IMR-90 (cell line): ENCODE data around the gene TTC24. TPM values are rescaled to one million over a fixed set of nuclear protein-coding genes. Genes with fewer than 3 reads are reported as not detected.

Source experiments
- ATAC-seq: fragments of 200-7000 bp; cut with Tn5 transposase; 2 replicates; pipeline ENCODE4 v1.9.1; 2020; ENCODE audit warnings: low read depth, mild to moderate bottlenecking, moderate library complexity
- BruUV-seq: library from RNA; stranded (reverse); fragments of 400-500 nt; replicated peaks from 2 replicates; lab custom pipeline; 2021; lab: Mats Ljungman, UMichigan
- CTCF ChIA-PET: fragments of 300-600 bp; formaldehyde crosslinking; extraction: SDS; loops from one replicate; lab custom pipeline; 2021; ENCODE audit warnings: antibody characterized with exemption; lab: Yijun Ruan, JAX
- POLR2A ChIA-PET: fragments of 300-600 bp; sonication (Branson Sonifier 250); formaldehyde crosslinking; loops from one replicate; lab custom pipeline; 2022; ENCODE audit warnings: antibody characterized with exemption; ENCODE audit not compliant: unreplicated experiment; lab: Charles Lee
- DNase-seq: peaks from one replicate; pipeline ENCODE4 v3.0.0; 2013
- H2AFZ ChIP-seq: replicated peaks from 2 replicates; pipeline ENCODE3; 2013; ENCODE audit warnings: low read length, mild to moderate bottlenecking; ENCODE audit not compliant: poor library complexity
- H2AK5ac ChIP-seq: 2 replicates; pipeline ENCODE4 v1.6.1; 2013; ENCODE audit warnings: low read depth, low read length, inconsistent platforms
- H2AK9ac ChIP-seq: replicated peaks from 2 replicates; pipeline ENCODE3; 2013; ENCODE audit warnings: mild to moderate bottlenecking, low read depth, low read length, moderate library complexity; ENCODE audit not compliant: poor library complexity
- H2BK120ac ChIP-seq: 2 replicates; pipeline ENCODE4 v1.6.1; 2013; ENCODE audit warnings: low read depth, low read length, inconsistent platforms
- H2BK15ac ChIP-seq: 3 replicates; pipeline ENCODE4 v1.6.1; 2013; ENCODE audit warnings: low read depth, low read length, inconsistent platforms
- H2BK20ac ChIP-seq: 2 replicates; pipeline ENCODE4 v1.6.1; 2013; ENCODE audit warnings: low read depth, mild to moderate bottlenecking, inconsistent platforms, low read length, moderate library complexity
- H2BK5ac ChIP-seq: 2 replicates; pipeline ENCODE4 v1.6.1; 2013; ENCODE audit warnings: mild to moderate bottlenecking, low read depth, low read length, inconsistent platforms; ENCODE audit not compliant: poor library complexity, severe bottlenecking
- H3K14ac ChIP-seq: replicated peaks from 2 replicates; pipeline ENCODE4 v1.6.1; 2013; ENCODE audit warnings: low read depth, low read length, inconsistent platforms
- H3K18ac ChIP-seq: 2 replicates; pipeline ENCODE4 v1.6.1; 2013; ENCODE audit warnings: low read depth, low read length, control low read depth
- H3K23ac ChIP-seq: 2 replicates; pipeline ENCODE4 v1.6.1; 2013; ENCODE audit warnings: low read depth, low read length, inconsistent platforms
- H3K27ac ChIP-seq: 2 replicates; pipeline ENCODE4 v1.5.1; 2013; ENCODE audit warnings: mild to moderate bottlenecking, control low read depth, low read length; ENCODE audit not compliant: insufficient read depth
- H3K27me3 ChIP-seq: 2 replicates; pipeline ENCODE4 v1.6.1; 2013; ENCODE audit warnings: low read length; ENCODE audit not compliant: control insufficient read depth, insufficient read depth
- H3K36me3 ChIP-seq: 2 replicates; pipeline ENCODE4 v1.6.1; 2013; ENCODE audit warnings: low read length, mixed read lengths; ENCODE audit not compliant: control insufficient read depth, insufficient read depth
- H3K4ac ChIP-seq: 2 replicates; pipeline ENCODE4 v1.6.1; 2013; ENCODE audit warnings: low read depth, low read length, inconsistent platforms
- H3K4me1 ChIP-seq: 2 replicates; pipeline ENCODE4 v1.6.1; 2013; ENCODE audit warnings: low read length, mixed read lengths; ENCODE audit not compliant: control insufficient read depth, insufficient read depth
- H3K4me2 ChIP-seq: 2 replicates; pipeline ENCODE4 v1.6.1; 2013; ENCODE audit warnings: low read depth, mild to moderate bottlenecking, control low read depth, low read length, moderate library complexity
- H3K4me3 ChIP-seq: 2 replicates; pipeline ENCODE4 v1.5.1; 2013; ENCODE audit warnings: low read depth, mild to moderate bottlenecking, control low read depth, low read length, moderate library complexity; ENCODE audit not compliant: insufficient read depth
- H3K56ac ChIP-seq: 2 replicates; pipeline ENCODE4 v1.6.1; 2013; ENCODE audit warnings: low read length, inconsistent platforms; ENCODE audit not compliant: insufficient read depth; ENCODE audit errors: extremely low read depth
- H3K79me1 ChIP-seq, 2 experiments: 2 replicates each; pipeline ENCODE4 v1.6.1; 2013; ENCODE audit warnings: low read length in 2 of 2, inconsistent platforms in 1 of 2, low read depth in 1 of 2
- H3K9ac ChIP-seq: 2 replicates; pipeline ENCODE4 v1.6.1; 2013; ENCODE audit warnings: low read depth, low read length, control low read depth
- H3K9me1 ChIP-seq: 2 replicates; pipeline ENCODE4 v1.6.1; 2013; ENCODE audit warnings: low read length, inconsistent platforms; ENCODE audit not compliant: insufficient read depth
- H3K9me3 ChIP-seq: 2 replicates; pipeline ENCODE4 v1.6.1; 2013; ENCODE audit warnings: low read length; ENCODE audit not compliant: control insufficient read depth, insufficient read depth
- H4K20me1 ChIP-seq: 2 replicates; pipeline ENCODE4 v1.6.1; 2013; ENCODE audit warnings: low read length, inconsistent platforms; ENCODE audit not compliant: insufficient read depth
- H4K5ac ChIP-seq: 2 replicates; pipeline ENCODE4 v1.6.1; 2013; ENCODE audit warnings: mild to moderate bottlenecking, low read depth, low read length, control low read depth
- H4K8ac ChIP-seq, 2 experiments: 2 replicates each; pipeline ENCODE4 v1.6.1; 2013; ENCODE audit warnings: low read depth in 2 of 2, low read length in 2 of 2, control low read depth in 1 of 2, inconsistent platforms in 1 of 2
- H4K91ac ChIP-seq: 2 replicates; pipeline ENCODE4 v1.6.1; 2013; ENCODE audit warnings: low read depth, low read length, inconsistent platforms; ENCODE audit not compliant: insufficient read depth
- FOS ChIP-seq: fragments of 150-350 bp; IDR thresholded peaks from 2 replicates; pipeline ENCODE4 v1.6.1; 2016; ENCODE audit warnings: low read depth, low read length
- POLR2A ChIP-seq: IDR thresholded peaks from 2 replicates; pipeline ENCODE4 v1.6.1; 2012; ENCODE audit warnings: mild to moderate bottlenecking, low read depth, low read length
- RCOR1 ChIP-seq: IDR thresholded peaks from 2 replicates; pipeline ENCODE4 v1.6.1; 2012; ENCODE audit warnings: mild to moderate bottlenecking, low read length, improper control_type of control experiment; ENCODE audit not compliant: insufficient replicate concordance
- WGBS, 2 experiments: methylation state at CpG; one replicate each; pipeline versions ENCODE4 v1.1.5 to v1.1.7; 2013; ENCODE audit warnings: missing lambda C conversion rate in 2 of 2; ENCODE audit not compliant: insufficient read length in 1 of 2; ENCODE audit errors: extremely low coverage in 2 of 2; 5-methylcytosine and 5-hydroxymethylcytosine counted together
- dilution Hi-C: fragments of 300-500 bp; cut with HindIII; formaldehyde crosslinking; loops from one replicate; pipeline ENCODE4 v1.14.3; 2018; ENCODE audit warnings: low sequenced_read_pairs; ENCODE audit not compliant: unreplicated experiment
- in situ Hi-C: fragments of 300-500 bp; cut with MboI; formaldehyde crosslinking; loops from 3 replicates; pipeline ENCODE4 v1.14.3; 2019; ENCODE audit warnings: low sequenced_read_pairs, inconsistent platforms, mixed read lengths
- intact Hi-C: fragments of 100-400 bp; cut with micrococcal nuclease; formaldehyde crosslinking; loops from 2 replicates; pipeline ENCODE4 v1.10.0; 2022
- polyA plus RNA-seq, 3 experiments: library from polyadenylated mRNA; depleted of rRNA; stranded (reverse); fragments of >200 nt; gene quantifications; 2 replicates each; pipeline ENCODE4 v1.2.3, GENCODE V29; 2012; ENCODE audit warnings: low replicate concordance in 1 of 3
- total RNA-seq: library from RNA; depleted of rRNA; stranded (reverse); fragments of >200 nt; gene quantifications from 2 replicates; pipeline ENCODE4 v1.2.3, GENCODE V29; 2012

The TTC24 gene
- total and polyA plus RNA-seq, 2 of the 4 experiments (the other 2 are of a cell fraction), result not detected

DNA sequence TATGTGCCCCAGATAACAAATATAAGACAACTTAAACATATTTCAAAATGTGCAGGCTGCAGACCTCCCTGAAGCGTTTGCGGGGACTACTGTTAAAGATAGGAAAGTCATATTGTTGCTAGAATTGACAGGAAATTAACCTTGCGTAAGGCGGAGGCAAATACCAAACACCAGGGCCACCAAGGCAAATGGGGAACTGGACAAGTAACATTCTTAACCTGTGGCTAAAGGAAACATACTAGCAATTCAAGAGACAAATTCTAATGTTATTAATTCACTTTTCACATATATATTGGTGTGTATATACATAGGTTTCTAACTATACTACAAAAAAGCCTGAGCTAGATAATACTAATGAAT is 46.5 kb downstream of the TTC24 start:
- Histone ChIP-seq H3K4me3 (no peak overlapping the region), H2BK15ac (no peak overlapping the region), H3K56ac (no peak overlapping the region), H3K4me2 (no peak overlapping the region), H4K8ac (no peak overlapping the region), H4K20me1 (peaks cover 7% of the 10 kb centered on the region), H2AK9ac (no peak overlapping the region), H2AK5ac (no peak overlapping the region), H4K91ac (no peak overlapping the region), H2AFZ (no peak overlapping the region), H4K5ac (no peak overlapping the region), H2BK20ac (no peak overlapping the region), H3K4me1 (peaks cover 4% of the 10 kb centered on the region), H3K9me3 (no peaks in the 10 kb centered on the region), H3K9ac (no peak overlapping the region), H3K4ac (no peak overlapping the region), H2BK5ac (no peak overlapping the region), H3K23ac (no peak overlapping the region), H3K18ac (no peak overlapping the region), H3K36me3 (no peaks in the 10 kb centered on the region), H3K79me1 (no peaks in the 10 kb centered on the region), H3K27me3 (peaks cover 56% of the 10 kb centered on the region), H3K9me1 (no peaks in the 10 kb centered on the region), H2BK120ac (no peak overlapping the region), H3K14ac (no peak overlapping the region), H3K27ac (no peak overlapping the region)
- CTCF ChIA-PET, result interaction anchor here (1.0 to 1.9 kb wide), 3 partner anchors 17 to 174 kb away, joined by 3 to 14 read pairs (median 3); no protein-coding TSS in a partner anchor
- WGBS, 2 experiments, result no CpG with 5 or more reads among the region's 4 CpGs
- TF ChIP-seq RCOR1 (no peak), POLR2A (no peak), FOS (no peak)
- BruUV-seq, result no TSS peak
- dilution Hi-C loops (no loop called here), intact Hi-C loops (loop anchor here (1.0 kb wide), 1 partner anchor 52 kb away; no protein-coding TSS in a partner anchor), in situ Hi-C loops (no loop called here)
- POLR2A ChIA-PET, result no interaction called here
- DNase-seq, result no peak
- ATAC-seq, result no peak
